PC-3 (cell line): ENCODE data around the gene MRM2.

Source experiments
- CTCF ChIP-seq: fragments of 300-600 bp; sonication (generic); conservative IDR thresholded peaks from 2 replicates; pipeline ENCODE4 v1.5.1; 2017; ENCODE audit warnings: antibody characterized with exemption, low read depth, mild to moderate bottlenecking, low read length
- EZH2 ChIP-seq: fragments of 300-600 bp; sonication (generic); IDR thresholded peaks from one replicate; pipeline ENCODE4 v1.6.1; 2017; ENCODE audit warnings: antibody characterized with exemption, mild to moderate bottlenecking, low read length; ENCODE audit not compliant: unreplicated experiment
- EZH2phosphoT487 ChIP-seq: fragments of 300-600 bp; sonication (generic); IDR thresholded peaks from 2 replicates; pipeline ENCODE4 v1.6.1; 2018; ENCODE audit warnings: mild to moderate bottlenecking, antibody characterized with exemption, low read length, borderline replicate concordance

DNA sequence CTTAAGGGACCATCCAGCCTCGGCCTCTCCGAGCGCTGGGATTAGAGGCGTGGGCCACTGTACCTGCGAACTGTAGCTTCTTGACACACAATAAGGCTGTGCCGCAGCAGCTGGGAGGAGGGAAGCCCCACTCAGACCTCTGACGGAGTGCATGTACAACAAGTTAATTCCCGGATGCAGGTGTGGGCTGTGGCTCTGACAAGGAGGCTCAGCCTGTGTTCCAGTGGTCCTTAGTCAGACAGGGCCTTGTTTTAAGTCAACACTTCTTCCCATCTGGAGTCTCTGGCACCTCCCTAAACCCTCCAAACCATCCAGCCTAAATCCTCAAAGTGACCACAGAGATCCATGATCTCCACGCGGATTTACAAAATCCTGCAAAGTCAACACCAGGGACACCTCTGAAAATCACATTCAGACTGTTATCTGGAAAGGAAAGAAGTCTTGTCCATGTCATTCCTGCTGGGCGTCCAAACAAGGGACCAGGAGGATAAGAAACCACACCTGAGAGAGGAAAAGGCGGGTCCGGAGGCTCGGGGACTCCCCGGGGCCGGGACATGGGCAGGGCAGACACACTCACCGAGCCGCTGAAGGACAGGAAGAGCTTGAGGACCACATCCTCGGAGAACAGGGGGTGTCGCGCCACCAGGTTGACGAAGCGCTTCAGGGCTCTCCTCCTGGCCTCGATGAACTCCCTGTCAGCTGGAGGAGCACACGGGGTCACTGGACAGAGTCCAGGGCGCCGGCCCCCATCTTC lies 29.4 kb upstream of the MRM2 start:
- no peak for TF ChIP-seq CTCF
- TF ChIP-seq EZH2phosphoT487: no peak
- no peak for TF ChIP-seq EZH2
